HEK293 (cell line): ENCODE data around the gene BACH2.
A peak's percentile ranks its signal among the peaks of the same experiment; 100 is the strongest.

Source experiments
- CTCF ChIA-PET: fragments of 350-600 bp; formaldehyde crosslinking; extraction: SDS; loops from one replicate; lab custom pipeline; 2021; ENCODE audit warnings: antibody characterized with exemption; lab: Yijun Ruan, JAX
- POLR2A ChIA-PET: fragments of 300-600 bp; formaldehyde crosslinking; extraction: SDS; loops from one replicate; lab custom pipeline; 2020; ENCODE audit warnings: antibody characterized with exemption, inconsistent platforms; lab: Yijun Ruan, JAX
- H3K27ac ChIP-seq: fragments of 200-500 bp; sonication (Bioruptor generic); 2 replicates; pipeline ENCODE4 v1.5.1; 2014; ENCODE audit warnings: low read depth, low read length, control low read depth, inconsistent platforms; ENCODE audit errors: extremely low read depth
- H3K36me3 ChIP-seq, 2 experiments: fragments of 200-500 bp in 1 of 2; sonication (Bioruptor generic) in 1 of 2; 1 replicate in 1 of 2; 2 replicates in 1 of 2; pipeline ENCODE4 v1.5.1; 2014 to 2017; ENCODE audit warnings: inconsistent platforms in 2 of 2, low read length in 2 of 2; ENCODE audit not compliant: control insufficient read depth in 2 of 2, insufficient read depth in 1 of 2
- H3K4me1 ChIP-seq: fragments of 200-500 bp; sonication (Bioruptor generic); 2 replicates; pipeline ENCODE4 v1.5.1; 2014; ENCODE audit warnings: mild to moderate bottlenecking, low read length, inconsistent platforms; ENCODE audit not compliant: control insufficient read depth, insufficient read depth
- H3K4me3 ChIP-seq: 2 replicates; pipeline ENCODE4 v1.5.1; 2011; ENCODE audit warnings: low read depth, mild to moderate bottlenecking, control low read depth, low read length, moderate library complexity
- H3K9me3 ChIP-seq: fragments of 200-500 bp; sonication (Bioruptor generic); 2 replicates; pipeline ENCODE4 v1.5.1; 2014; ENCODE audit warnings: low read depth, low read length, inconsistent platforms; ENCODE audit not compliant: control insufficient read depth, insufficient read depth
- BCL11A ChIP-seq: fragments of 450-650 bp; formaldehyde crosslinking; IDR thresholded peaks from 2 replicates; pipeline ENCODE4 v1.5.1; 2016; ENCODE audit warnings: low read depth, missing biosample characterization, missing genetic modification characterization
- GFI1B ChIP-seq: fragments of 450-650 bp; formaldehyde crosslinking; IDR thresholded peaks from 2 replicates; pipeline ENCODE4 v1.5.1; 2016; ENCODE audit warnings: missing biosample characterization, missing genetic modification characterization
- KLF16 ChIP-seq: fragments of 450-650 bp; formaldehyde crosslinking; IDR thresholded peaks from 2 replicates; pipeline ENCODE4 v1.5.1; 2017; ENCODE audit warnings: missing biosample characterization, missing genetic modification characterization
- MEIS1 ChIP-seq: sonication (generic); formaldehyde crosslinking; IDR thresholded peaks from 2 replicates; pipeline ENCODE4 v1.8.1; 2022; ENCODE audit warnings: missing genetic modification reagents, mild to moderate bottlenecking, borderline replicate concordance
- MYNN ChIP-seq: fragments of 450-650 bp; formaldehyde crosslinking; IDR thresholded peaks from 2 replicates; pipeline ENCODE4 v1.5.1; 2016; ENCODE audit warnings: missing biosample characterization, missing genetic modification characterization, borderline replicate concordance
- PRDM10 ChIP-seq: fragments of 450-650 bp; formaldehyde crosslinking; IDR thresholded peaks from 2 replicates; pipeline ENCODE4 v1.5.1; 2016; ENCODE audit warnings: missing biosample characterization, missing genetic modification characterization
- PRDM2 ChIP-seq: fragments of 450-650 bp; formaldehyde crosslinking; IDR thresholded peaks from 2 replicates; pipeline ENCODE4 v1.5.1; 2016; ENCODE audit warnings: missing biosample characterization, missing genetic modification characterization, borderline replicate concordance
- SCRT1 ChIP-seq: fragments of 450-650 bp; formaldehyde crosslinking; IDR thresholded peaks from 2 replicates; pipeline ENCODE4 v1.5.1; 2016; ENCODE audit warnings: missing biosample characterization, missing genetic modification characterization, borderline replicate concordance
- WT1 ChIP-seq: fragments of 450-650 bp; formaldehyde crosslinking; IDR thresholded peaks from 2 replicates; pipeline ENCODE4 v1.5.1; 2016; ENCODE audit warnings: missing biosample characterization, missing genetic modification characterization
- YY2 ChIP-seq: fragments of 450-650 bp; formaldehyde crosslinking; IDR thresholded peaks from 2 replicates; pipeline ENCODE4 v1.5.1; 2016; ENCODE audit warnings: missing biosample characterization, missing genetic modification characterization
- ZBTB1 ChIP-seq: fragments of 450-650 bp; formaldehyde crosslinking; IDR thresholded peaks from 2 replicates; pipeline ENCODE4 v1.5.1; 2016; ENCODE audit warnings: missing biosample characterization, missing genetic modification characterization
- ZBTB44 ChIP-seq: fragments of 450-650 bp; IDR thresholded peaks from 2 replicates; pipeline ENCODE4 v1.5.1; 2018; ENCODE audit warnings: missing biosample characterization, mild to moderate bottlenecking, missing genetic modification characterization
- ZFHX2 ChIP-seq: fragments of 450-650 bp; formaldehyde crosslinking; conservative IDR thresholded peaks from 2 replicates; pipeline ENCODE4 v1.5.1; 2016; ENCODE audit warnings: missing biosample characterization, missing genetic modification characterization
- ZNF140 ChIP-seq: fragments of 450-650 bp; formaldehyde crosslinking; IDR thresholded peaks from 2 replicates; pipeline ENCODE4 v1.5.1; 2016; ENCODE audit warnings: missing biosample characterization, missing genetic modification characterization
- ZNF169 ChIP-seq: fragments of 450-650 bp; formaldehyde crosslinking; IDR thresholded peaks from 2 replicates; pipeline ENCODE4 v1.5.1; 2016; ENCODE audit warnings: missing biosample characterization, missing genetic modification characterization
- ZNF391 ChIP-seq: fragments of 450-650 bp; formaldehyde crosslinking; IDR thresholded peaks from 2 replicates; pipeline ENCODE4 v1.5.1; 2016; ENCODE audit warnings: low read depth, missing biosample characterization, missing genetic modification characterization, borderline replicate concordance
- ZNF623 ChIP-seq: fragments of 450-650 bp; formaldehyde crosslinking; IDR thresholded peaks from 2 replicates; pipeline ENCODE4 v1.5.1; 2016; ENCODE audit warnings: missing biosample characterization, missing genetic modification characterization
- ZNF660 ChIP-seq: fragments of 450-650 bp; IDR thresholded peaks from 2 replicates; pipeline ENCODE4 v1.5.1; 2018; ENCODE audit warnings: missing biosample characterization, mild to moderate bottlenecking, missing genetic modification characterization
- ZSCAN16 ChIP-seq: fragments of 450-650 bp; formaldehyde crosslinking; IDR thresholded peaks from 2 replicates; pipeline ENCODE4 v1.5.1; 2016; ENCODE audit warnings: missing biosample characterization, missing genetic modification characterization
- ZSCAN4 ChIP-seq: fragments of 450-650 bp; formaldehyde crosslinking; IDR thresholded peaks from 2 replicates; pipeline ENCODE4 v1.5.1; 2017; ENCODE audit warnings: missing biosample characterization, missing genetic modification characterization

BACH2 gene

GRCh38 chr6:89978749-89979145 is 317.9 kb downstream of the BACH2 start:
- peaks cover 18% of the 10 kb centered on the region for H3K4me1 ChIP-seq
- no peak for TF ChIP-seq ZNF660
- no peak for TF ChIP-seq ZNF169 (tag by site-specific recombination)
- TF ChIP-seq BCL11A (tag by site-specific recombination) = no peak
- TF ChIP-seq KLF16 (tag by site-specific recombination) = no peak
- TF ChIP-seq MEIS1 = no peak
- TF ChIP-seq PRDM2 (tag by site-specific recombination) = no peak
- TF ChIP-seq, all 188 proteins: peak for 0
- ChIA-PET POLR2A (interaction anchor here (0.6 to 1.2 kb wide), 3 partner anchors 119 to 260 kb away, joined by 3 to 6 read pairs (median 4); no protein-coding TSS in a partner anchor), CTCF (interaction anchor here (0.6 to 1.0 kb wide), 5 partner anchors 9 to 276 kb away, joined by 3 to 5 read pairs (median 3); no protein-coding TSS in a partner anchor)
- no peak overlapping the region for H3K27ac ChIP-seq
- H3K9me3 ChIP-seq = no peaks in the 10 kb centered on the region
- no peak overlapping the region for H3K4me3 ChIP-seq
- H3K36me3 ChIP-seq = no peaks in the 10 kb centered on the region

- ChIA-PET CTCF (interaction anchor here (0.6 to 2.2 kb wide), 8 partner anchors 8 to 502 kb away, joined by 3 to 8 read pairs (median 3); no protein-coding TSS in a partner anchor), POLR2A (interaction anchor here (0.6 to 1.2 kb wide), 3 partner anchors 120 to 261 kb away, joined by 3 to 6 read pairs (median 4); no protein-coding TSS in a partner anchor)
- H3K36me3 ChIP-seq = no peaks in the 10 kb centered on the region
- no peaks in the 10 kb centered on the region for H3K9me3 ChIP-seq
- peaks cover 18% of the 10 kb centered on the region for H3K4me1 ChIP-seq
- no peak overlapping the region for H3K4me3 ChIP-seq
- 0 out of 2 replicates have a peak overlapping the region, but pooled peaks have one; percentile 2 for H3K27ac ChIP-seq
- TF ChIP-seq ZFHX2 (tag by site-specific recombination) (no peak), MYNN (tag by site-specific recombination) (peak; percentile 83), SCRT1 (tag by site-specific recombination) (peak; percentile 50; the same call in 1 of the 2 replicates), ZNF660 (peak; percentile 59), ZSCAN16 (0 out of 2 replicates have a peak, but pooled peaks have one; percentile 16), ZNF140 (tag by site-specific recombination) (no peak), ZSCAN4 (tag by site-specific recombination) (peak; percentile 48), ZNF623 (tag by site-specific recombination) (no peak), ZNF391 (tag by site-specific recombination) (peak; percentile 93), GFI1B (tag by site-specific recombination) (peak; percentile 81), WT1 (tag by site-specific recombination) (peak; percentile 92), YY2 (tag by site-specific recombination) (no peak), ZBTB1 (0 out of 2 replicates have a peak, but pooled peaks have one; percentile 8), PRDM10 (tag by site-specific recombination) (0 out of 2 replicates have a peak, but pooled peaks have one; percentile 58), ZBTB44 (tag by site-specific recombination) (peak; percentile 100)
Observed at GRCh38 chr6:89977808-89978748, 318.6 kb downstream of the BACH2 start.
